ENCODE measurements around the gene ZNF605.
"Not testable (repeated sequence)": the region's sequence is repeated elsewhere in the genome, so short reads cannot be mapped to it uniquely, and the experiment has no call there.

Gene ZNF605

GRCh38 chr12:132966676-132967415, 10.7 kb upstream of the ZNF605 start:
- no peak overlapping the region for H3K4me3 ChIP-seq
- H3K27ac ChIP-seq: no peak overlapping the region
- DNase-seq (ENCODE audit: low spot score): no peak
- TF ChIP-seq CTCF (IDR thresholded peaks at IDR 0.05): no peak

- no peak overlapping the region for H3K27ac ChIP-seq
- no peak for DNase-seq (ENCODE audit: low spot score)
- no peak for TF ChIP-seq CTCF (IDR thresholded peaks at IDR 0.05)
- H3K4me3 ChIP-seq: no peak overlapping the region
These were observed 9.7 kb upstream of the ZNF605 start for GRCh38 chr12:132965796-132966195.

- not testable (repeated sequence) for H3K4me3 ChIP-seq; DNase-seq (ENCODE audit: low spot score); H3K27ac ChIP-seq
These were observed 7.8 kb upstream of the ZNF605 start for GRCh38 chr12:132963947-132964346.

GRCh38 chr12:132961790-132962189, 5.7 kb upstream of the ZNF605 start:
- not testable (repeated sequence) for H3K4me3 ChIP-seq; H3K27ac ChIP-seq; DNase-seq (ENCODE audit: low spot score)

- no peak for TF ChIP-seq CTCF (IDR thresholded peaks at IDR 0.05)
- peak overlapping the region; percentile 82 to 89 for H3K27ac ChIP-seq
- peak overlapping the region; percentile 80 for H3K4me3 ChIP-seq
- no peak for DNase-seq (ENCODE audit: low spot score)
These were observed 754 bp downstream of the ZNF605 start for GRCh38 chr12:132955094-132956010.

- no peak for DNase-seq (ENCODE audit: low spot score)
- peak overlapping the region; percentile 80 for H3K4me3 ChIP-seq
- TF ChIP-seq CTCF (IDR thresholded peaks at IDR 0.05): no peak
- peak overlapping the region in 1 of 2 donors; percentile 89 for H3K27ac ChIP-seq
These were observed 1.5 kb downstream of the ZNF605 start for GRCh38 chr12:132954471-132955048.

GRCh38 chr12:132953771-132954170, 2.3 kb downstream of the ZNF605 start:
- no peak overlapping the region for H3K4me3 ChIP-seq
- H3K27ac ChIP-seq: no peak overlapping the region
- TF ChIP-seq CTCF (IDR thresholded peaks at IDR 0.05): no peak
- DNase-seq (ENCODE audit: low spot score): no peak

- no peak for DNase-seq (ENCODE audit: low spot score)
- Histone ChIP-seq H3K4me3 (no peak overlapping the region), H3K27ac (no peak overlapping the region)
- no peak for TF ChIP-seq CTCF (IDR thresholded peaks at IDR 0.05)
These were observed 3.0 kb downstream of the ZNF605 start for GRCh38 chr12:132953163-132953425.

Measured in coronary artery (tissue), 2 donors.